Activated CD4-positive, alpha-beta T cell treated with anti-CD3 and anti-CD28 coated beads, Interleukin-2, Interleukin-4, amounts not matched to agents 100 ng/mL and 50 ng/mL, durations not matched to agents 16 hours and 8 hours (primary cell): ENCODE measurements around the gene RAB27A.
"Not testable (repeated sequence)": the region's sequence is repeated elsewhere in the genome, so short reads cannot be mapped to it uniquely, and the experiment has no call there.

Source experiments
- DNase-seq: peaks from one replicate; pipeline ENCODE4 v3.0.0-alpha.2; 2020; ENCODE audit warnings: low spot score

The RAB27A gene

GRCh38 chr15:55281517-55282228, 7.9 kb downstream of the RAB27A start:
- no peak for DNase-seq

- DNase-seq = peak; percentile 51
These were observed 9.0 kb downstream of the RAB27A start for GRCh38 chr15:55280589-55280988.

- DNase-seq = peak; percentile 89
These were observed 9.8 kb downstream of the RAB27A start for GRCh38 chr15:55279746-55280351.

- DNase-seq = no peak
These were observed 10.4 kb downstream of the RAB27A start for GRCh38 chr15:55279100-55279745.

- no peak for DNase-seq
These were observed 11.9 kb downstream of the RAB27A start for GRCh38 chr15:55277715-55278114.

GRCh38 chr15:55277116-55277564, 12.5 kb downstream of the RAB27A start:
- peak; percentile 93 for DNase-seq

GRCh38 chr15:55276324-55276723, 13.3 kb downstream of the RAB27A start:
- DNase-seq = no peak

- no peak for DNase-seq
These were observed 19.3 kb downstream of the RAB27A start for GRCh38 chr15:55270291-55270690.

GRCh38 chr15:55268176-55268695, 21.4 kb downstream of the RAB27A start:
- DNase-seq = no peak

GRCh38 chr15:55267401-55268175, 22.0 kb downstream of the RAB27A start:
- DNase-seq = peak; percentile 77

- no peak for DNase-seq
These were observed 23.1 kb downstream of the RAB27A start for GRCh38 chr15:55266547-55266946.

- DNase-seq = no peak
These were observed 29.0 kb downstream of the RAB27A start for GRCh38 chr15:55260562-55261131.

- DNase-seq = no peak
These were observed 31.7 kb downstream of the RAB27A start for GRCh38 chr15:55257938-55258337.

GRCh38 chr15:55257012-55257670, 32.5 kb downstream of the RAB27A start:
- DNase-seq = no peak

GRCh38 chr15:55256281-55257011, 33.2 kb downstream of the RAB27A start:
- no peak for DNase-seq

GRCh38 chr15:55255714-55256113, 33.9 kb downstream of the RAB27A start:
- DNase-seq = no peak

- DNase-seq = no peak
These were observed 34.5 kb downstream of the RAB27A start for GRCh38 chr15:55254916-55255679.

- no peak for DNase-seq
These were observed 36.0 kb downstream of the RAB27A start for GRCh38 chr15:55253580-55253979.

- DNase-seq = not testable (repeated sequence)
These were observed 37.4 kb downstream of the RAB27A start for GRCh38 chr15:55252201-55252600.

GRCh38 chr15:55250941-55251340, 38.7 kb downstream of the RAB27A start:
- no peak for DNase-seq
